H9 (cell line): ENCODE data around the gene TRAPPC2L. TPM values are rescaled to one million over a fixed set of nuclear protein-coding genes. Genes with fewer than 3 reads are reported as not detected.

Experiments used
- DNase-seq: peaks from one replicate; pipeline ENCODE4 v3.0.0-alpha.2; 2017
- H2AFZ ChIP-seq: one replicate; pipeline ENCODE4 v1.6.1; 2013; ENCODE audit warnings: mild to moderate bottlenecking, low read length, control low read depth, moderate library complexity
- H2AK5ac ChIP-seq: 2 replicates; pipeline ENCODE4 v1.6.1; 2013; ENCODE audit warnings: low read length, control low read depth, mixed read lengths; ENCODE audit not compliant: insufficient read length
- H2BK120ac ChIP-seq: one replicate; pipeline ENCODE4 v1.6.1; 2013; ENCODE audit warnings: low read depth, mild to moderate bottlenecking, low read length, control low read depth, inconsistent platforms; ENCODE audit not compliant: poor library complexity, severe bottlenecking
- H2BK12ac ChIP-seq: 2 replicates; pipeline ENCODE4 v1.6.1; 2013; ENCODE audit warnings: low read length, control low read depth, mixed read lengths, low read depth; ENCODE audit not compliant: insufficient read length
- H2BK15ac ChIP-seq: 2 replicates; pipeline ENCODE4 v1.6.1; 2013; ENCODE audit warnings: low read depth, low read length, control low read depth
- H2BK20ac ChIP-seq: one replicate; pipeline ENCODE4 v1.6.1; 2013; ENCODE audit warnings: low read depth, mild to moderate bottlenecking, low read length, control low read depth, inconsistent platforms; ENCODE audit not compliant: poor library complexity, severe bottlenecking
- H2BK5ac ChIP-seq: 2 replicates; pipeline ENCODE4 v1.6.1; 2013; ENCODE audit warnings: low read length, control low read depth, mixed read lengths; ENCODE audit not compliant: insufficient read length
- H3K14ac ChIP-seq: 2 replicates; pipeline ENCODE4 v1.6.1; 2013; ENCODE audit warnings: low read length, control low read depth; ENCODE audit not compliant: insufficient read depth
- H3K18ac ChIP-seq: 2 replicates; pipeline ENCODE4 v1.6.1; 2013; ENCODE audit warnings: low read depth, mild to moderate bottlenecking, mixed read lengths, low read length, control low read depth; ENCODE audit not compliant: insufficient read length
- H3K23ac ChIP-seq: 2 replicates; pipeline ENCODE4 v1.6.1; 2013; ENCODE audit warnings: low read length, control low read depth, mixed read lengths, low read depth; ENCODE audit not compliant: insufficient read length
- H3K23me2 ChIP-seq: 2 replicates; pipeline ENCODE4 v1.6.1; 2013; ENCODE audit warnings: low read depth, mild to moderate bottlenecking, mixed read lengths, low read length, control low read depth; ENCODE audit not compliant: insufficient read length, poor library complexity, severe bottlenecking
- H3K27ac ChIP-seq: 2 replicates; pipeline ENCODE4 v1.5.1; 2013; ENCODE audit warnings: low read length, control low read depth, mixed read lengths, low read depth; ENCODE audit not compliant: insufficient read length
- H3K27me3 ChIP-seq: 2 replicates; pipeline ENCODE4 v1.6.1; 2013; ENCODE audit warnings: low read length, control low read depth, inconsistent platforms; ENCODE audit not compliant: insufficient read depth
- H3K4ac ChIP-seq: 2 replicates; pipeline ENCODE4 v1.6.1; 2013; ENCODE audit warnings: low read depth, mild to moderate bottlenecking, control low read depth, inconsistent platforms, low read length, moderate library complexity
- H3K4me1 ChIP-seq: 2 replicates; pipeline ENCODE4 v1.6.1; 2013; ENCODE audit warnings: low read length, control low read depth, inconsistent platforms; ENCODE audit not compliant: insufficient read depth
- H3K4me2 ChIP-seq: 2 replicates; pipeline ENCODE4 v1.6.1; 2013; ENCODE audit warnings: low read length, control low read depth, mixed read lengths; ENCODE audit not compliant: insufficient read length, insufficient read depth
- H3K56ac ChIP-seq: 2 replicates; pipeline ENCODE4 v1.6.1; 2013; ENCODE audit warnings: low read depth, mild to moderate bottlenecking, mixed read lengths, low read length, control low read depth; ENCODE audit not compliant: insufficient read length
- H3K79me1 ChIP-seq: 2 replicates; pipeline ENCODE4 v1.6.1; 2013; ENCODE audit warnings: low read depth, mild to moderate bottlenecking, moderate library complexity, low read length, control low read depth, inconsistent platforms; ENCODE audit not compliant: insufficient read depth, poor library complexity, severe bottlenecking
- H3K79me2 ChIP-seq: 2 replicates; pipeline ENCODE4 v1.6.1; 2013; ENCODE audit warnings: low read length, control low read depth, inconsistent platforms; ENCODE audit not compliant: insufficient read depth
- H3K9ac ChIP-seq: 2 replicates; pipeline ENCODE4 v1.6.1; 2013; ENCODE audit warnings: low read length, control low read depth, mixed read lengths; ENCODE audit not compliant: insufficient read length; ENCODE audit errors: extremely low read depth
- H3K9me3 ChIP-seq: one replicate; pipeline ENCODE4 v1.6.1; 2013; ENCODE audit warnings: low read depth, low read length, inconsistent platforms; ENCODE audit not compliant: control insufficient read depth
- H3T11ph ChIP-seq: one replicate; pipeline ENCODE4 v1.6.1; 2013; ENCODE audit warnings: mild to moderate bottlenecking, low read length, control low read depth, inconsistent platforms
- H4K20me1 ChIP-seq: one replicate; pipeline ENCODE4 v1.6.1; 2013; ENCODE audit not compliant: control insufficient read depth, insufficient read length, insufficient read depth
- H4K5ac ChIP-seq: 2 replicates; pipeline ENCODE4 v1.6.1; 2013; ENCODE audit warnings: low read depth, mild to moderate bottlenecking, mixed read lengths, low read length, control low read depth; ENCODE audit not compliant: insufficient read length
- H4K8ac ChIP-seq: replicated peaks from 2 replicates; pipeline ENCODE4 v1.6.1; 2013; ENCODE audit warnings: low read length, control low read depth, mixed read lengths, low read depth; ENCODE audit not compliant: insufficient read length
- H4K91ac ChIP-seq: 2 replicates; pipeline ENCODE4 v1.6.1; 2013; ENCODE audit warnings: low read depth, mild to moderate bottlenecking, moderate library complexity, mixed read lengths, low read length, control low read depth; ENCODE audit not compliant: insufficient read length
- H3K27ac Mint-ChIP-seq, 3 experiments: 2 replicates in 2 of 3; 3 replicates in 1 of 3; pipeline ENCODE4 v1.8.0; 2020 to 2021; ENCODE audit warnings: mixed read lengths in 3 of 3, mild to moderate bottlenecking in 1 of 3, moderate library complexity in 1 of 3
- H3K27me3 Mint-ChIP-seq: 2 replicates; pipeline ENCODE4 v1.8.0; 2021; ENCODE audit warnings: low read depth, mild to moderate bottlenecking, moderate library complexity, mixed read lengths
- H3K36me3 Mint-ChIP-seq, 3 experiments: 2 replicates in 2 of 3; 3 replicates in 1 of 3; pipeline ENCODE4 v1.8.0; 2020 to 2021; ENCODE audit warnings: low read depth in 3 of 3, mixed read lengths in 3 of 3; ENCODE audit not compliant: insufficient read depth in 1 of 3
- H3K4me1 Mint-ChIP-seq, 2 experiments: 2 replicates each; pipeline ENCODE4 v1.8.0; 2020; ENCODE audit warnings: mixed read lengths in 2 of 2
- H3K4me3 Mint-ChIP-seq, 2 experiments: 2 replicates in 1 of 2; 3 replicates in 1 of 2; pipeline ENCODE4 v1.8.0; 2020 to 2021; ENCODE audit warnings: mild to moderate bottlenecking in 2 of 2, mixed read lengths in 2 of 2, moderate library complexity in 1 of 2
- H3K9me3 Mint-ChIP-seq, 2 experiments: 2 replicates in 1 of 2; 3 replicates in 1 of 2; pipeline ENCODE4 v1.8.0; 2020; ENCODE audit warnings: mild to moderate bottlenecking in 2 of 2, mixed read lengths in 2 of 2, moderate library complexity in 1 of 2
- CTCF ChIP-seq: fragments of 200-600 bp; sonication (generic); conservative IDR thresholded peaks from 3 replicates; pipeline ENCODE4 v1.8.0; 2021; ENCODE audit warnings: antibody characterized with exemption, mild to moderate bottlenecking
- WGBS: extraction: QIAGEN DNeasy Blood & Tissue Kit; methylation state at CpG from one replicate; pipeline ENCODE4 v1.1.7; 2013; ENCODE audit warnings: missing lambda C conversion rate, low lambda C conversion rate, mixed read lengths; ENCODE audit not compliant: insufficient read length; ENCODE audit errors: extremely low coverage; 5-methylcytosine and 5-hydroxymethylcytosine counted together
- total RNA-seq: library from RNA; stranded (reverse); gene quantifications from 2 replicates; pipeline ENCODE4 v1.2.1, GENCODE V29; 2021

The TRAPPC2L gene
- total RNA-seq, 1 experiment from 2014 or later = 90.3 TPM

DNA sequence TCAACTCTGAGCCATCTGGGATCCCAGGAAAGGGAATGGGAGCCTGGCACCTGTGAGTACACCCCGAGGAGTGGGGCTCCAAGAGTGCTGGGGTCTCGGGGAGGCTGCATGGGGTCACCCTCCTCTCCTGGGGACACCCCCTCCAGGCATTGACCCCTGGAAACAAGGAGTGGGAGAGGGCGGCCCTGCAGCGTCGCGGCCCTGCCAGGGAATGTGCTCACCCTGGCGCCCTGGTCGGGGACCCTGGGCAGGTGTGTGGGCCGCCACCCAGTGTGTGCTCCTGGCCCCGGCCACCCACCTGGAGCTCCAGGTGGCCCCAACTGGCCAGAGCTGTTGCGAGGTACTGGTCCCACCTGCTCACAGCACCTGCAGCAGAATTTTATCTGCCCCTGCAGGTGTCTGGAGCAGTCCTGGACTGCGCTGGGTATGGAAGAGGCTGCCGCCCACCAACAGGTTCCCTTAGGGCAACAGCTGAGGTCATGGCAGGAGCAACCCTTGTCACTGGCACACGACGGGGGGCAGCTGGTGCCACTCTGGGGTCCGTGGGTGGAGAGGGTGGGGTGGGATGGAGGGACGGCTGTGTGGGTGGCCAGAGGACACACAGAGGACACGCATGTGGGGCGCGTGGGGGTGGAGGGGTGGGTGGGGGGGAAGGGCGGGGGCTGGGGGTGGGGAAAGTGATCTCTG lies 14.9 kb downstream of the TRAPPC2L start:
- Mint-ChIP-seq H3K27me3 (peaks cover 4% of the 10 kb centered on the region), H3K36me3 (no peaks in the 10 kb centered on the region), H3K4me3 (no peak overlapping the region), H3K4me1 (no peaks in the 10 kb centered on the region), H3K9me3 (no peaks in the 10 kb centered on the region; a peak in 1 of 5 replicates), H3K27ac (no peak overlapping the region)
- Histone ChIP-seq H2BK12ac (no peak overlapping the region), H3K56ac (no peak overlapping the region), H3K9me3 (no peaks in the 10 kb centered on the region), H4K5ac (no peak overlapping the region), H2AK5ac (no peak overlapping the region), H2BK5ac (no peak overlapping the region), H4K20me1 (no peaks in the 10 kb centered on the region), H3T11ph (no peak overlapping the region), H3K79me1 (no peaks in the 10 kb centered on the region), H4K91ac (no peak overlapping the region), H3K4ac (no peak overlapping the region), H2BK120ac (no peak overlapping the region), H2AFZ (no peak overlapping the region), H3K23me2 (no peaks in the 10 kb centered on the region), H3K27ac (no peak overlapping the region), H3K14ac (no peak overlapping the region), H4K8ac (no peak overlapping the region), H3K27me3 (no peaks in the 10 kb centered on the region), H2BK20ac (no peak overlapping the region), H3K4me1 (no peaks in the 10 kb centered on the region), H3K23ac (no peak overlapping the region), H3K18ac (no peak overlapping the region), H2BK15ac (no peak overlapping the region), H3K79me2 (no peaks in the 10 kb centered on the region), H3K9ac (no peak overlapping the region), H3K4me2 (no peak overlapping the region)
- no peak for TF ChIP-seq CTCF
- WGBS = no CpG with 5 or more reads among the region's 21 CpGs
- no peak for DNase-seq
